Measurements from ENCODE around the gene DVL1. TPM values are rescaled to one million over a fixed set of nuclear protein-coding genes. Genes with fewer than 3 reads are reported as not detected.

Gene DVL1
- total and polyA plus RNA-seq, 2 of the 13 experiments (the other 11 are each of a cell fraction or from before 2014, with no cell fraction given), result 30.8 to 60.4 TPM

DNA sequence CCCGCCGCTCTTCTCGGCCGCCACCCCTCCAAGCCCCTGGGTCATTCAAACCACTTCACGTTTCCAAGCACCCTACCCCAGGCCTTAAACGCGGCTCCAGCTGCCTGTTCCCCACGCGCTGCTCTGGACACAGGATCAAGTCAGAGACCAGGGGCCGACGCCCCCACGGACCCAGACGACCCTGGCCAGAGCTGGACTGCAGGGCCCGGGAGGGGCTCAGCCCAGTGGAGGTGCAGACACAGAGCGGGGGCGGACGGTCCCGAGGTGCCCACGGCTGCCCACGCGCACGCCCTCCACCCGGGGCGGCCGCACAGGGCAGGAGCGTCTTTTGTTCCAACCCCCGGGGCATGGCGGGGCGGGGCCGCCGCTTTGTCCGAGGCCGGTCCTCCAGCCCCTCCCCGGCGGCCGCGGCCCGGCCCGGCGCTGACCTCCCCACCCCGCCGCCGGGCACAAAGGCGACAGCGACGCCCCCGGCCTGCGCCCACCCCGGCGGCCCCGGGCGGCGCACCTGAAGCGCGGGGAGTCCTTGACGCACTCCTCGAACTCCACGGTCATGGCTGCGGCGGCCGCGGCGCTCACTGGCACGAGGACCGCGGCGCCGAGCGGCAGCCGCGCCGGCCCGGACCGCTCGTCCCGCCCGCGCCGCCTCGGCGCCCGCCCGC lies 41.8 kb downstream of the DVL1 start (continued):
- no peak for TF ChIP-seq ZNF33B (CRISPR knock-in tag; IDR thresholded peaks at IDR 0.05)
- no peak for TF ChIP-seq NCOA2 (CRISPR knock-in tag; IDR thresholded peaks at IDR 0.05)
- TF ChIP-seq KDM1A (CRISPR knock-in tag; IDR thresholded peaks at IDR 0.05), result no peak
- no peak; the same call in 1 of the 2 replicates for TF ChIP-seq ZNF790 (CRISPR knock-in tag; IDR thresholded peaks at IDR 0.05; ENCODE audit: borderline replicate concordance)
- TF ChIP-seq SUZ12 (IDR thresholded peaks at IDR 0.05; ENCODE audit: low read depth, low read length), result no peak
- no peak for TF ChIP-seq MAFF (IDR thresholded peaks at IDR 0.05; ENCODE audit: low read depth, low read length)
- TF ChIP-seq ZNF605 (CRISPR knock-in tag; IDR thresholded peaks at IDR 0.05), result no peak
- TF ChIP-seq ELF3 (CRISPR knock-in tag; IDR thresholded peaks at IDR 0.05), result no peak
- no peak for TF ChIP-seq HOXA7 (CRISPR knock-in tag; IDR thresholded peaks at IDR 0.05)
- no peak for TF ChIP-seq ZNF432 (CRISPR knock-in tag; IDR thresholded peaks at IDR 0.05; ENCODE audit: borderline replicate concordance)
- no peak for TF ChIP-seq GLI4 (CRISPR knock-in tag; IDR thresholded peaks at IDR 0.05; ENCODE audit: borderline replicate concordance)
- TF ChIP-seq U2AF1 (optimal IDR thresholded peaks at IDR 0.05; ENCODE audit: low read depth, low read length), result no peak
- TF ChIP-seq ETV6 (CRISPR knock-in tag; conservative IDR thresholded peaks at IDR 0.05), result no peak
- TF ChIP-seq, protein P1, sequence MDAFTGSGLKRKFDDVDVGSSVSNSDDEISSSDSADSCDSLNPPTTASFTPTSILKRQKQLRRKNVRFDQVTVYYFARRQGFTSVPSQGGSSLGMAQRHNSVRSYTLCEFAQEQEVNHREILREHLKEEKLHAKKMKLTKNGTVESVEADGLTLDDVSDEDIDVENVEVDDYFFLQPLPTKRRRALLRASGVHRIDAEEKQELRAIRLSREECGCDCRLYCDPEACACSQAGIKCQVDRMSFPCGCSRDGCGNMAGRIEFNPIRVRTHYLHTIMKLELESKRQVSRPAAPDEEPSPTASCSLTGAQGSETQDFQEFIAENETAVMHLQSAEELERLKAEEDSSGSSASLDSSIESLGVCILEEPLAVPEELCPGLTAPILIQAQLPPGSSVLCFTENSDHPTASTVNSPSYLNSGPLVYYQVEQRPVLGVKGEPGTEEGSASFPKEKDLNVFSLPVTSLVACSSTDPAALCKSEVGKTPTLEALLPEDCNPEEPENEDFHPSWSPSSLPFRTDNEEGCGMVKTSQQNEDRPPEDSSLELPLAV (CRISPR knock-in tag; conservative IDR thresholded peaks at IDR 0.05; ENCODE audit: low read depth), result 0 out of 2 replicates have a peak, but pooled peaks have one; percentile 5
- no peak for TF ChIP-seq ZNF552 (CRISPR knock-in tag; IDR thresholded peaks at IDR 0.05; ENCODE audit: borderline replicate concordance)
- TF ChIP-seq NBN (conservative IDR thresholded peaks at IDR 0.05), result no peak
- no peak for TF ChIP-seq ZNF20 (CRISPR knock-in tag; IDR thresholded peaks at IDR 0.05)
- TF ChIP-seq SRY (CRISPR knock-in tag; IDR thresholded peaks at IDR 0.05), result no peak
- TF ChIP-seq ZNF724P (CRISPR knock-in tag; IDR thresholded peaks at IDR 0.05; ENCODE audit: borderline replicate concordance), result no peak

Data from HepG2 (cell line).